Lung (tissue), 12 donors: ENCODE results near the gene FRS2. TPM values are rescaled to one million over a fixed set of nuclear protein-coding genes. Genes with fewer than 3 reads are reported as not detected.

Experiments used
- ATAC-seq: fragments of 200-7000 bp; cut with Tn5 transposase; one replicate; pipeline ENCODE4 v1.9.1; 2020; ENCODE audit warnings: moderate number of reproducible peaks; ENCODE audit not compliant: insufficient read depth, low FRiP score
- DNase-seq, 3 donors: peaks; one replicate each; pipeline ENCODE4 v3.0.0-alpha.2; 2013 to 2017
- H3K27ac ChIP-seq, 2 donors: one replicate each; pipeline ENCODE4 v1.5.1; 2013; ENCODE audit warnings: mild to moderate bottlenecking in 2 of 2, moderate library complexity in 2 of 2, control low read depth in 1 of 2, inconsistent platforms in 1 of 2, low read depth in 1 of 2, low read length in 1 of 2
- H3K27me3 ChIP-seq, 3 donors: one replicate each; pipeline ENCODE4 v1.5.1; 2013; ENCODE audit warnings: low read length in 2 of 3; ENCODE audit not compliant: control insufficient read depth in 3 of 3, insufficient read depth in 3 of 3
- H3K36me3 ChIP-seq, 4 donors: one replicate each; pipeline ENCODE4 v1.5.1; 2013; ENCODE audit warnings: low read length in 4 of 4, mild to moderate bottlenecking in 1 of 4, moderate library complexity in 1 of 4; ENCODE audit not compliant: control insufficient read depth in 4 of 4, insufficient read depth in 4 of 4
- H3K4me1 ChIP-seq, 5 donors: one replicate each; pipeline ENCODE4 v1.5.1; 2013; ENCODE audit warnings: low read length in 5 of 5, mild to moderate bottlenecking in 2 of 5, moderate library complexity in 1 of 5; ENCODE audit not compliant: control insufficient read depth in 5 of 5, insufficient read depth in 5 of 5
- H3K4me3 ChIP-seq: one replicate; pipeline ENCODE4 v1.5.1; 2013; ENCODE audit warnings: mild to moderate bottlenecking, control low read depth, moderate library complexity
- H3K9ac ChIP-seq, 2 donors: one replicate each; pipeline ENCODE4 v1.5.1; 2013; ENCODE audit warnings: low read length in 2 of 2, control low read depth in 1 of 2; ENCODE audit not compliant: insufficient read depth in 1 of 2
- H3K9me3 ChIP-seq, 4 donors: one replicate each; pipeline ENCODE4 v1.5.1; 2013; ENCODE audit warnings: low read length in 3 of 4, mild to moderate bottlenecking in 1 of 4, moderate library complexity in 1 of 4; ENCODE audit not compliant: control insufficient read depth in 4 of 4, insufficient read depth in 3 of 4
- WGBS, 2 donors: extraction: QIAGEN DNeasy Blood & Tissue Kit; methylation state at CpG; one replicate each; pipeline ENCODE4 v1.1.7; 2013; 5-methylcytosine and 5-hydroxymethylcytosine counted together
- polyA plus RNA-seq, 2 donors: library from polyadenylated mRNA; stranded (reverse); fragments of 200-250 nt; gene quantifications; one replicate each; pipeline ENCODE4 v1.2.1, GENCODE V29; 2013
- total RNA-seq, 2 donors: library from RNA; depleted of rRNA in 1 of 2; stranded (reverse); fragments of >200 nt in 1 of 2; gene quantifications; one replicate each; pipeline ENCODE4 v1.2.1, GENCODE V29; 2014 to 2021
- TF ChIP-seq, protein P1 (sequence below): IDR thresholded peaks from 2 replicates; pipeline ENCODE4 v1.5.1; 2012; ENCODE audit warnings: mild to moderate bottlenecking; ENCODE audit errors: control extremely low read depth, extremely low read depth
- donor health status: control.
- donor health status: control.
- donor health status: Bipolar disorder and iron deficiency.
- donor health status: healthy.
- donor health status: DM: yes; HTN: yes; CAD: no.

FRS2 gene
- total and polyA plus RNA-seq, 4 donors = 4.7 to 66.7 (median 20.1) TPM

DNA sequence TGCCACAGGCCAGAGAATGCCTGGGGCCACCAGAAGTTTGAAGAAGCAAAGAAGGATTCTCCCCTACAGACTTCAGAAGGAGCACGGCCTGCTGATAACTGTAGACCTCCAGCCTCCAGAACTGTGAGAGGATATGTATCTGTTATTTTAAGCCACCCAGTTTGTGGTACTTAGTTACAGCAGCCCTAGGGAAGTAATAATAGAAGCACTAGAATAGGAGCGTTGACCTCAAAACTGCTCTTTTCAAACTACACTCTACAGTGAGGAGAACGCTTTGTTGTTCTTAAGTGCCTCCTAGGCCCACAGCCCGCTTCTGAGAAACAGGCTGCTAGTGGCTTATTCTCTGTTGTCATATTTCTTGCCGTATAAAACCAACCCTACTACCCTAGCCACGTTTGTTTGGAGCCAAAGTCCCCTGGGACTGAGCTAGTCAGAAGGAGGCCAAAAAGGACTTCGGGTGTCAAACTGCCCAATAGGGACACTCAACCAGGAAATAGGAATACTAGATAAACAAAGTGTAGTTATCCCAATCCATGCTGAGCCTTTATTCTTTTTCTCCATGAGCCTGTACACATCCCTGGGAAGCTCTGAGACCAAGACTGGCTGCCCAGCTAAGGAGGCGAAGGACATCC lies 38.5 kb upstream of the FRS2 start:
- H3K4me1 ChIP-seq = peaks cover 0 to 4% (median 0%) of the 10 kb centered on the region in 5 donors
- DNase-seq (peak in 1 of 3 donors; percentile 30), ATAC-seq (no peak)
- no peak overlapping the region for H3K9ac ChIP-seq
- 64 to 90% methylated on average over 8 of the region's 8 CpGs for WGBS, 2 donors
- TF ChIP-seq, protein P1, sequence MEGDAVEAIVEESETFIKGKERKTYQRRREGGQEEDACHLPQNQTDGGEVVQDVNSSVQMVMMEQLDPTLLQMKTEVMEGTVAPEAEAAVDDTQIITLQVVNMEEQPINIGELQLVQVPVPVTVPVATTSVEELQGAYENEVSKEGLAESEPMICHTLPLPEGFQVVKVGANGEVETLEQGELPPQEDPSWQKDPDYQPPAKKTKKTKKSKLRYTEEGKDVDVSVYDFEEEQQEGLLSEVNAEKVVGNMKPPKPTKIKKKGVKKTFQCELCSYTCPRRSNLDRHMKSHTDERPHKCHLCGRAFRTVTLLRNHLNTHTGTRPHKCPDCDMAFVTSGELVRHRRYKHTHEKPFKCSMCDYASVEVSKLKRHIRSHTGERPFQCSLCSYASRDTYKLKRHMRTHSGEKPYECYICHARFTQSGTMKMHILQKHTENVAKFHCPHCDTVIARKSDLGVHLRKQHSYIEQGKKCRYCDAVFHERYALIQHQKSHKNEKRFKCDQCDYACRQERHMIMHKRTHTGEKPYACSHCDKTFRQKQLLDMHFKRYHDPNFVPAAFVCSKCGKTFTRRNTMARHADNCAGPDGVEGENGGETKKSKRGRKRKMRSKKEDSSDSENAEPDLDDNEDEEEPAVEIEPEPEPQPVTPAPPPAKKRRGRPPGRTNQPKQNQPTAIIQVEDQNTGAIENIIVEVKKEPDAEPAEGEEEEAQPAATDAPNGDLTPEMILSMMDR = no peak
- no peak overlapping the region for H3K4me3 ChIP-seq
- H3K27ac ChIP-seq = no peak overlapping the region
- no peaks in the 10 kb centered on the region for H3K9me3 ChIP-seq
- no peaks in the 10 kb centered on the region for H3K36me3 ChIP-seq
- no peaks in the 10 kb centered on the region for H3K27me3 ChIP-seq

DNA sequence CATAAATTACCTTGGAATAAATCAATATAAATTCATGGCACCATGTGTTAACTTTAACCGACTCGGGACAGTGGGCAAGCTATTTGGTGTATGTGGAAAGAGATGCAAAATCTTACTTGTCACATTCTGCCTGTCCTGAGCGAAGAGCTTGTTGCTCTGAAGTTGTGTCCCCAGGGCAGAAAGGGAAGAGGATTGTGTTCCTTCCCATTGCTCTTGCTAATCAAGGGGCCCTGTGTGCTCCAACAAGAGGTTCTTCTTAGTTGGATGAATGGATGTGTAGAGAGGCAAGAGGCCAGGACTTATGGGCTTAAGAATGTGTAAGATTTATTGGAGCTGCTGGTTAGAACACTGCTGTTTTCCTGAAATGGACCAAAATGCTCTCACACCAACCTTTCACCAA lies 36.5 kb upstream of the FRS2 start:
- TF ChIP-seq, protein P1 = no peak
- WGBS, 2 donors = 95 to 97% methylated on average over 3 of the region's 3 CpGs
- Histone ChIP-seq H3K9me3 (no peaks in the 10 kb centered on the region), H3K27ac (no peak overlapping the region), H3K4me1 (peaks cover 0 to 4% (median 0%) of the 10 kb centered on the region in 5 donors), H3K27me3 (no peaks in the 10 kb centered on the region), H3K9ac (no peak overlapping the region), H3K4me3 (no peak overlapping the region), H3K36me3 (no peaks in the 10 kb centered on the region)
- DNase-seq (no peak), ATAC-seq (no peak)

DNA sequence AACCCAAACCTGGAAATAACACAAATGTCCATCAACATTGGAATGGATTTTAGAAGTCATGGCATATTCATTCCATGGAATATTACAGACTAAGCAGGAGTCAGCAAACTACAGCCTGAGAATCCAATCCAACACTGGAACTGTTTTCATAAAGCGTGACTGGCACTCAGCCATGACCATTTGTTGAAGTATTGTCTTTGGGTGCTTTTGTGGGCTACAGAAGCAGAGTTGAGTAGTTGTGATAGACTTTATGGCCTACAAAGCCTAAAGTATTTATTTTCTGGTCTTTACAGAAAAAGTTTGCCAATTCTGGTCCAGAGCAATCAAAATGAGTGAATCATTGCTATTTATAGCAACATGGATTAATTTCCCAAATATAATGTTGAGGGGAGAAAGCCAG lies 34.5 kb upstream of the FRS2 start:
- H3K36me3 ChIP-seq = no peaks in the 10 kb centered on the region
- H3K9ac ChIP-seq = no peak overlapping the region
- TF ChIP-seq, protein P1 = no peak
- no peak for ATAC-seq
- 73 to 96% methylated on average over 1 of the region's 1 CpG for WGBS, 2 donors
- peak in 2 of 3 donors; percentile 41 to 62 for DNase-seq
- peaks cover 0 to 3% (median 2%) of the 10 kb centered on the region in 5 donors for H3K4me1 ChIP-seq
- no peak overlapping the region for H3K27ac ChIP-seq
- no peak overlapping the region for H3K4me3 ChIP-seq
- no peaks in the 10 kb centered on the region for H3K27me3 ChIP-seq
- no peaks in the 10 kb centered on the region for H3K9me3 ChIP-seq

DNA sequence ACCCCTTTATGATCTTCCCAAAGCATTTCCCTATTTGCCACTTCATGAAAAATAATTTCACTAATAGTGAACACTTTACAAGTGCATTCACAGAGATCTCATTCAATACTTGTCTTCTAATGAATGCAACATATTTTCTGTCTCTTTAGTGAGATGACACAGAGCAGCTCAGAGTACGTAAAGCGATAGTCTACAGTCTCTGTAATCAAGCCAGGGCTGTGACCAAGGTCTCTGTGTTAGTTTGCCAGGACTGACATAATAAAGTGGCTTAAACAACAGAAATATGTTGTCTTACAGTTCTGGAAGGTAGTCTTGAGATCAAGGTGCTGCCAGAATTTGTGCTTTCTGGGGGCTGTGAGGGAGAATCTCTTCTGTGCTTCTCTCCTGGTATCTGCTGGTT lies 33.1 kb upstream of the FRS2 start:
- TF ChIP-seq, protein P1 = no peak
- no peak for ATAC-seq
- Histone ChIP-seq H3K27me3 (no peaks in the 10 kb centered on the region), H3K4me1 (peaks cover 0 to 11% (median 0%) of the 10 kb centered on the region in 5 donors), H3K4me3 (no peak overlapping the region), H3K27ac (no peak overlapping the region), H3K9ac (no peak overlapping the region), H3K9me3 (no peaks in the 10 kb centered on the region), H3K36me3 (no peaks in the 10 kb centered on the region)
- WGBS, 2 donors = 72 to 98% methylated on average over 2 of the region's 2 CpGs
- DNase-seq = no peak
